ENCODE measurements around the gene DBNDD2. TPM values are rescaled to one million over a fixed set of nuclear protein-coding genes. Genes with fewer than 3 reads are reported as not detected.

DBNDD2 gene
- total and polyA plus RNA-seq, 7 donors = 99.7 to 174 (median 111) TPM

- H3K4me3 ChIP-seq = peak overlapping the region; percentile 26 to 55 (median 48)
- 47 to 58% methylated on average over 9 of the region's 9 CpGs for WGBS, 2 donors
- no peaks in the 10 kb centered on the region for H3K27me3 ChIP-seq
- H3K4me1 ChIP-seq = peaks cover 0 to 19% (median 15%) of the 10 kb centered on the region in 4 donors
- intact Hi-C loops (cut with DNase I) = loop anchor here (2.0 kb wide), 1 partner anchor 397 kb away; no protein-coding TSS in a partner anchor
- no peak for DNase-seq
- H3K36me3 ChIP-seq = no peaks in the 10 kb centered on the region
- no peak for TF ChIP-seq POLR2AphosphoS5 (IDR thresholded peaks at IDR 0.05)
- no peak for TF ChIP-seq POLR2A (IDR thresholded peaks at IDR 0.05)
- TF ChIP-seq EP300 (IDR thresholded peaks at IDR 0.05) = no peak
- TF ChIP-seq CTCF (IDR thresholded peaks at IDR 0.05) = no peak
- H3K9me3 ChIP-seq = no peaks in the 10 kb centered on the region
- H3K27ac ChIP-seq = peak overlapping the region; percentile 77 to 92 (median 82)
These were observed 34.0 kb upstream of the DBNDD2 start for GRCh38 chr20:45374101-45374467.

- intact Hi-C loops (cut with DNase I) = loop anchor here (2.0 kb wide), 1 partner anchor 396 kb away; no protein-coding TSS in a partner anchor
- TF ChIP-seq POLR2A (IDR thresholded peaks at IDR 0.05) (no peak), POLR2AphosphoS5 (IDR thresholded peaks at IDR 0.05) (no peak), EP300 (IDR thresholded peaks at IDR 0.05) (no peak), CTCF (IDR thresholded peaks at IDR 0.05) (no peak)
- no peaks in the 10 kb centered on the region for H3K27me3 ChIP-seq
- H3K4me3 ChIP-seq = no peak overlapping the region
- peak overlapping the region in 3 of 4 donors; percentile 82 to 92 (median 83) for H3K27ac ChIP-seq
- no peaks in the 10 kb centered on the region for H3K9me3 ChIP-seq
- peaks cover 0 to 19% (median 15%) of the 10 kb centered on the region in 4 donors for H3K4me1 ChIP-seq
- DNase-seq = no peak
- 97% methylated on average over 14 of the region's 14 CpGs for WGBS, 2 donors
- no peaks in the 10 kb centered on the region for H3K36me3 ChIP-seq
These were observed 33.1 kb upstream of the DBNDD2 start for GRCh38 chr20:45374966-45375365.

GRCh38 chr20:45377269-45377668 lies 30.8 kb upstream of the DBNDD2 start:
- peaks cover 0 to 4% (median 0%) of the 10 kb centered on the region in 4 donors for H3K36me3 ChIP-seq
- DNase-seq = no peak
- H3K27ac ChIP-seq = no peak overlapping the region
- H3K4me1 ChIP-seq = peaks cover 0 to 19% (median 13%) of the 10 kb centered on the region in 4 donors
- H3K4me3 ChIP-seq = no peak overlapping the region
- intact Hi-C loops (cut with DNase I) = no loop called here
- 85 to 92% methylated on average over 11 of the region's 11 CpGs for WGBS, 2 donors
- no peaks in the 10 kb centered on the region for H3K9me3 ChIP-seq
- no peaks in the 10 kb centered on the region for H3K27me3 ChIP-seq
- TF ChIP-seq CTCF (IDR thresholded peaks at IDR 0.05) (no peak), POLR2AphosphoS5 (IDR thresholded peaks at IDR 0.05) (no peak), POLR2A (IDR thresholded peaks at IDR 0.05) (no peak), EP300 (IDR thresholded peaks at IDR 0.05) (no peak)

- Histone ChIP-seq H3K4me3 (no peak within 1 kb of the TSS), H3K36me3 (peaks cover 0 to 4% (median 0%) of the 10 kb centered on the region in 4 donors), H3K9me3 (no peaks in the 10 kb centered on the region), H3K27me3 (no peaks in the 10 kb centered on the region), H3K27ac (no peak within 1 kb of the TSS), H3K4me1 (peaks cover 0 to 12% (median 4%) of the 10 kb centered on the region in 4 donors)
- TF ChIP-seq POLR2AphosphoS5 (IDR thresholded peaks at IDR 0.05) (no peak), EP300 (IDR thresholded peaks at IDR 0.05) (no peak), CTCF (IDR thresholded peaks at IDR 0.05) (no peak), POLR2A (IDR thresholded peaks at IDR 0.05) (no peak)
- DNase-seq = no peak
- WGBS, 2 donors = 76 to 94% methylated on average over 1 of the region's 1 CpG
- intact Hi-C loops (cut with DNase I) = no loop called here
These were observed 29.9 kb upstream of the DBNDD2 start, which contains the start of gene TP53TG5 for GRCh38 chr20:45378191-45378590. TSS of gene TP53TG5 (minus strand) at chr20:45378325. CDS start at chr20:45378236, 89 bp downstream.

GRCh38 chr20:45387274-45387673 lies 20.8 kb upstream of the DBNDD2 start:
- WGBS, 2 donors = 86 to 93% methylated on average over 1 of the region's 1 CpG
- Histone ChIP-seq H3K9me3 (no peaks in the 10 kb centered on the region), H3K4me3 (no peak overlapping the region)

More at GRCh38 chr20:45387274-45387673, 20.8 kb upstream of the DBNDD2 start:
- DNase-seq = no peak
- H3K36me3 ChIP-seq = peaks cover 0 to under 1% (median 0%) of the 10 kb centered on the region in 4 donors
- H3K27ac ChIP-seq = no peak overlapping the region
- H3K27me3 ChIP-seq = no peaks in the 10 kb centered on the region
- no peaks in the 10 kb centered on the region for H3K4me1 ChIP-seq
- no peak for TF ChIP-seq CTCF (IDR thresholded peaks at IDR 0.05)
- TF ChIP-seq POLR2A (IDR thresholded peaks at IDR 0.05) = no peak
- TF ChIP-seq EP300 (IDR thresholded peaks at IDR 0.05) = no peak
- TF ChIP-seq POLR2AphosphoS5 (IDR thresholded peaks at IDR 0.05) = no peak
- intact Hi-C loops (cut with DNase I) = no loop called here
